H1 (cell line): ENCODE measurements around the gene ZNF101. TPM values are rescaled to one million over a fixed set of nuclear protein-coding genes. Genes with fewer than 3 reads are reported as not detected.

Experiments used
- CHD7 ChIP-seq: fragments of 300-600 bp; sonication (generic); IDR thresholded peaks from 2 replicates; pipeline ENCODE4 v1.7.1; 2012; ENCODE audit warnings: low read length, moderate library complexity, mild to moderate bottlenecking, inconsistent platforms; ENCODE audit not compliant: insufficient replicate concordance
- FOSL1 ChIP-seq: IDR thresholded peaks from 2 replicates; pipeline ENCODE4 v1.6.1; 2011; ENCODE audit warnings: mild to moderate bottlenecking, low read depth, low read length, moderate library complexity; ENCODE audit not compliant: insufficient read depth
- NRF1 ChIP-seq: IDR thresholded peaks from 2 replicates; pipeline ENCODE4 v1.6.1; 2011; ENCODE audit warnings: mild to moderate bottlenecking, low read depth, low read length, improper control_type of control experiment
- polyA plus RNA-seq, 7 experiments: library from polyadenylated mRNA; depleted of rRNA in 3 of 7; stranded (reverse) in 5 of 7; unstranded in 2 of 7; fragments of >200 nt in 5 of 7; fragments of 200-250 nt in 2 of 7; gene quantifications; 1 replicate in 5 of 7; 2 replicates in 1 of 7; 4 replicates in 1 of 7; pipeline versions ENCODE4 v1.2.1 to v1.2.3, GENCODE V29; 2011 to 2013; ENCODE audit warnings: missing spikeins in 2 of 7, mixed read lengths in 2 of 7
- total RNA-seq: library from RNA; stranded (reverse); fragmentation: NEBNext Ultra II Directional; extraction: Animal tissue kit (Norgen Biotek cat#: 25700); gene quantifications from 2 replicates; pipeline ENCODE4 v1.2.1, GENCODE V29; 2021

Gene ZNF101
- total and polyA plus RNA-seq, 2 of the 8 experiments (the other 6 are each of a cell fraction or from before 2014, with no cell fraction given): 13.0 to 50.9 TPM

- TF ChIP-seq CHD7 (no peak), FOSL1 (no peak), NRF1 (no peak)
Measured at GRCh38 chr19:19633711-19634515, 34.7 kb upstream of the ZNF101 start (continued).
